ENCODE data around the gene TUBA4B. TPM values are rescaled to one million over a fixed set of nuclear protein-coding genes. Genes with fewer than 3 reads are reported as not detected.

The TUBA4B gene
- total RNA-seq, 1 donor from 2014 or later: not detected

DNA sequence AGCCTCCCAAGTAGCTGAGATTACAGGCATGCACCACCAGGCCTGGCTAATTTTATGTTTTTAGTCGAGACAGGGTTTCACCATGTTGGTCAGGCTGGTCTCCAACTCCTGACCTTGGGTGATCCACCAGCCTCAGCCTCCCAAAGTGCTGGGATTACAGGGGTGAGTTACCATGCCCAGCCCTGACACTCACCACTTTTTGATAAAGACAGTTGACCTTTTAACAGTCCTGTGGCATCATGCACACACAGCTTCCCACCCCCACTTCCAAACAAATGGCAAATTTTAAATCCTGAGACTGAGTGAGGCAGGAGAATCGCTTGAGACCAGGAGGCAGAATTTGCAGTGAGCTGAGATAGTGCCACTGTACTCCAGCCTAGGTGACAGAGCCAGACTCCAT is 20.0 kb downstream of the TUBA4B start:
- ATAC-seq (no peak), DNase-seq (peak; percentile 15)
- intact Hi-C loops (cut with DNase I): no loop called here

DNA sequence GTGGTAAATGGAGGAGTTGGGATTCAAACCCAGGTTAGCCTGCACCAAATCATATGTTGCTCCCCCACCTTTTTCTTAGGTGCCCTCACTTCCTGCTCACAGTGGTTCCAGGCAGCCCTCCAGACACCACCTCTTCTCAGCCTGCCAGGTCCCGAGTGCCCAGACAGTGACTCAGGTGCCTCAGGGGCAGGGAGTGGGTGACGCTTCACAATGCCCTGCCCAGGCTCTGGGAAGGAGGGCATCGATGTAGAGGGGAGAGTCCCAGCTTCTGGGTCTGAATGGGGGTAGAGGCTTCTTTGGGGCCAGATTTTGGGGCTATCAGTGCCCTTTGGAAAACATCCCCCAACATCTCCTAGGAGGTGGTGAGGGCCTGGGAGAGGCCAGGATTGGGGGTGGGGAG is 20.9 kb downstream of the TUBA4B start:
- Histone ChIP-seq H3K27me3 (no peaks in the 10 kb centered on the region), H3K27ac (peak overlapping the region; percentile 77), H3K36me3 (no peaks in the 10 kb centered on the region), H3K4me3 (no peak overlapping the region), H3K9me3 (no peaks in the 10 kb centered on the region), H3K4me1 (peaks cover 11% of the 10 kb centered on the region)
- TF ChIP-seq, protein P1, sequence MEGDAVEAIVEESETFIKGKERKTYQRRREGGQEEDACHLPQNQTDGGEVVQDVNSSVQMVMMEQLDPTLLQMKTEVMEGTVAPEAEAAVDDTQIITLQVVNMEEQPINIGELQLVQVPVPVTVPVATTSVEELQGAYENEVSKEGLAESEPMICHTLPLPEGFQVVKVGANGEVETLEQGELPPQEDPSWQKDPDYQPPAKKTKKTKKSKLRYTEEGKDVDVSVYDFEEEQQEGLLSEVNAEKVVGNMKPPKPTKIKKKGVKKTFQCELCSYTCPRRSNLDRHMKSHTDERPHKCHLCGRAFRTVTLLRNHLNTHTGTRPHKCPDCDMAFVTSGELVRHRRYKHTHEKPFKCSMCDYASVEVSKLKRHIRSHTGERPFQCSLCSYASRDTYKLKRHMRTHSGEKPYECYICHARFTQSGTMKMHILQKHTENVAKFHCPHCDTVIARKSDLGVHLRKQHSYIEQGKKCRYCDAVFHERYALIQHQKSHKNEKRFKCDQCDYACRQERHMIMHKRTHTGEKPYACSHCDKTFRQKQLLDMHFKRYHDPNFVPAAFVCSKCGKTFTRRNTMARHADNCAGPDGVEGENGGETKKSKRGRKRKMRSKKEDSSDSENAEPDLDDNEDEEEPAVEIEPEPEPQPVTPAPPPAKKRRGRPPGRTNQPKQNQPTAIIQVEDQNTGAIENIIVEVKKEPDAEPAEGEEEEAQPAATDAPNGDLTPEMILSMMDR (IDR thresholded peaks at IDR 0.05): no peak
- DNase-seq: peak; percentile 68
- ATAC-seq: peak; percentile 39
- intact Hi-C loops (cut with DNase I): no loop called here

More for the DNA sequence above, 20.0 kb downstream of the TUBA4B start:
- H3K27ac ChIP-seq: no peak overlapping the region
- no peaks in the 10 kb centered on the region for H3K9me3 ChIP-seq
- H3K27me3 ChIP-seq: no peaks in the 10 kb centered on the region
- H3K36me3 ChIP-seq: no peaks in the 10 kb centered on the region
- H3K4me3 ChIP-seq: no peak overlapping the region
- TF ChIP-seq, protein P1 (IDR thresholded peaks at IDR 0.05): no peak
- H3K4me1 ChIP-seq: peaks cover 3% of the 10 kb centered on the region

DNA sequence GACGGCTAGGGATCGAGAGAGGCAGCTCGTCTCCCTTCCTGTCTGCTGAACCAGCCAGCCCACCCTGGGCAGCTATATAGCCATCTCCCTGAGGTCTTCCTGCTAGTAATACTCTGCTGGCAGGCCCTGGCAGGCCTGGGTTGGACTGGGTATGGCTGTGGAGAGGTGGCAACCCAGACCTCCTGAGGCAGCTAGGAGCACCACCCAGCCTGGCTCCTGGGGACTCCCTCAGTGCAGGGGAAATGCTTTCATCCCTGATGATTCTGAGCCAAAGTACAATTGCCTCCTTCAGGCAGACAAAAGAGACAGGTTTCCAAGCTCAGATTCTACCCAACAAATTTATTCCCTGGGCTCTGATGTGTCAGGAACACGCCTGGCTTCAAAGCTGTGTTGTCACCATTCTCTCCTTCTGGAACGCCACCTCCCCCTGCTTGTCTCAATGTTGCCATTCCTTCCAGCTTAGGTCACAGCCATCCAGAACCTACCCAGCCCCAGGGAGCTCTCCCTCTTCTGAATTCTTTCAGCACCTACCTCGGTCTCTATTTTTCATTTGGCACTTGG is 21.4 kb downstream of the TUBA4B start:
- no peak overlapping the region for H3K4me3 ChIP-seq
- DNase-seq (peak; percentile 63), ATAC-seq (peak; percentile 25)
- H3K36me3 ChIP-seq: no peaks in the 10 kb centered on the region
- peak overlapping the region; percentile 77 for H3K27ac ChIP-seq
- H3K4me1 ChIP-seq: peaks cover 11% of the 10 kb centered on the region
- H3K27me3 ChIP-seq: no peaks in the 10 kb centered on the region
- TF ChIP-seq, protein P1 (IDR thresholded peaks at IDR 0.05): no peak
- no peaks in the 10 kb centered on the region for H3K9me3 ChIP-seq
- intact Hi-C loops (cut with DNase I): no loop called here

DNA sequence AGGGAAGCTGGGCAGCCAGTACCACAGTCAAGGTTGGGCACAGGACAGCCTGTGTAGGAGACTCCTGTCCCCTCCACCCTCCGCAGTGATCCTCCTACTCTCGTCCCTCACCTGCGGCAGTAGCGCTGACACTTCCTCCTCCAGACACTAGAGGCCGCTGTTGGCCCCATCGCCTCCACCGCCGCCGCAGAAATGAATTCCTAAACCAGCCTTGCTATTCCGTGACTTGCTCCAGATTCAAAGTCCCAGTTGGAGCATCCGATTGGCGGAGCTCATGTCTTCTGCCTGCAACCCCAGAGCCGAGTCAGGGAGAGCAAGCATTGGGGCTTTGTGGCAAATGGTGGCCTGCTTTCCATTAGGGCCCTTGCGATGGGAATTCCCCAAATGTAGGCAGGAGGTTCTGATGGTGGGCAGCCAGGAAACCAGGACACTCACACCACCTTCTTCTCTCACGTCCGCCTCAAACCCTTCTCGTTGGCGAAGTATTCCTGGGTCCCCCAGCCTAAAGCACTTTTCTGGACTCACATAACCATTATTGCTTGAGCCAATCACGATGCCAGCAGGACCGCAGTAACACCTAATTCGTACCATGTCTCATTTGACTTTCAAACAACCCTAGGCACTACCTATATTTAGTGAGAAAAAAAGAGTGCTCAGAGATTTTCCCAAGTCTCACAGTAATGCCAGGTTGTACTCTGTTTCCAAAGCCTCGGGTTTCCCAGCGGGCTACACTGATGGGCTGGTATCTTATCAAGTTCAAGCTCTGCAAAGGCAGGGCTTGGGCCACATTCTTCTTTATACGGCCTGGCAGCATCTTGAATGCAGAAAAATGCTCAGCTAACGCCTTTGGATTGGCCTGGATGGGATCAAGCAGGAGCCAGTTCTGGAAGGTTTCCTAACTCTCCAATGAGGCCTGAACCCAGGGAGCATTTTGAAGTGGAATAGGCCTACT is 24.9 kb downstream of the TUBA4B start:
- H3K36me3 ChIP-seq: peaks cover 27% of the 10 kb centered on the region
- H3K4me3 ChIP-seq: no peak overlapping the region
- TF ChIP-seq, protein P1 (IDR thresholded peaks at IDR 0.05): peak; percentile 100
- peaks cover 20% of the 10 kb centered on the region for H3K4me1 ChIP-seq
- H3K27me3 ChIP-seq: no peaks in the 10 kb centered on the region
- no peaks in the 10 kb centered on the region for H3K9me3 ChIP-seq
- peak; percentile 87 for DNase-seq
- H3K27ac ChIP-seq: peak overlapping the region; percentile 99
- ATAC-seq: peak; percentile 72
- intact Hi-C loops (cut with DNase I): no loop called here

DNA sequence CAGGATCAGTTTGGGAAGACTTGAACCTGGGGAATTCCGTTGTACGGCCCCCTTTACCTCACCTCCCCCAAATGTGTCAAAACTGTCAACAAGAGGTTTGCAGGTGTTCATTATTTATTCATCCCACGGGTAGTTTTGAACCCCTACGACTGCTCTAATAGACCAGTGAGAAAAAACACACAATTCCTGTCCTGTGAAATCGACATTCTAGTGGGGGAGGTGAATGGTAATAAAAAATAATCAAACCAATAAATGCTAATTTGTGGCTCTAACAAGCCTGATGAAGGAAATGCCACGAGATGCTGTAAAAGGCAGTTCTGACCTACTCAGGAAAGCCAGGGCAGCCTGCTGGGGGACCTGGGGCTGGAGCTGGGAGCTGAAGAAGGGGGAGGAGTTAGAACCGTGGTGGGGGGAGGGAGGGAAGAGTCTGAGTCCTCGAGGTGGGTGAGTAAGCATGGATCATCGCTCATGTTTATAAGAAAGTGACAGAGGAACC is 25.7 kb downstream of the TUBA4B start:
- Histone ChIP-seq H3K4me3 (peak overlapping the region; percentile 88), H3K9me3 (no peaks in the 10 kb centered on the region), H3K36me3 (peaks cover 34% of the 10 kb centered on the region), H3K27me3 (no peaks in the 10 kb centered on the region), H3K27ac (peak overlapping the region; percentile 99), H3K4me1 (peaks cover 20% of the 10 kb centered on the region)
- intact Hi-C loops (cut with DNase I): no loop called here
- TF ChIP-seq, protein P1 (IDR thresholded peaks at IDR 0.05): no peak
- DNase-seq: no peak
- ATAC-seq: no peak

Measured in upper lobe of right lung (tissue), 1 donor.